ENCODE data around the gene SDK1. TPM values are rescaled to one million over a fixed set of nuclear protein-coding genes. Genes with fewer than 3 reads are reported as not detected.

The SDK1 gene
- total and polyA plus RNA-seq, 2 experiments from 2014 or later = 2.1 to 10.0 TPM

- H3K27me3 ChIP-seq (ENCODE audit: insufficient read depth) = no peaks in the 10 kb centered on the region
- H3K36me3 ChIP-seq (ENCODE audit: insufficient read depth) = no peaks in the 10 kb centered on the region
- ATAC-seq (no peak), DNase-seq (ENCODE audit: low spot score) (no peak)
- Mint-ChIP-seq H3K36me3 (ENCODE audit: low read depth) (peaks cover 15% of the 10 kb centered on the region), H3K4me3 (no peak overlapping the region), H3K27ac (no peak overlapping the region; the same call in 1 of the 2 replicates), H3K4me1 (peaks cover 17% of the 10 kb centered on the region), H3K9me3 (peaks cover 7% of the 10 kb centered on the region; the same call in 1 of the 3 replicates), H3K27me3 (ENCODE audit: insufficient read depth, low read depth, poor library complexity) (peaks cover 2% of the 10 kb centered on the region)
- no peak overlapping the region for H3K4me3 ChIP-seq
- no peak overlapping the region for H3K27ac ChIP-seq (ENCODE audit: low read depth)
- no peak for TF ChIP-seq STAT1 (IDR thresholded peaks at IDR 0.05; ENCODE audit: unreplicated experiment)
- TF ChIP-seq, protein P1, sequence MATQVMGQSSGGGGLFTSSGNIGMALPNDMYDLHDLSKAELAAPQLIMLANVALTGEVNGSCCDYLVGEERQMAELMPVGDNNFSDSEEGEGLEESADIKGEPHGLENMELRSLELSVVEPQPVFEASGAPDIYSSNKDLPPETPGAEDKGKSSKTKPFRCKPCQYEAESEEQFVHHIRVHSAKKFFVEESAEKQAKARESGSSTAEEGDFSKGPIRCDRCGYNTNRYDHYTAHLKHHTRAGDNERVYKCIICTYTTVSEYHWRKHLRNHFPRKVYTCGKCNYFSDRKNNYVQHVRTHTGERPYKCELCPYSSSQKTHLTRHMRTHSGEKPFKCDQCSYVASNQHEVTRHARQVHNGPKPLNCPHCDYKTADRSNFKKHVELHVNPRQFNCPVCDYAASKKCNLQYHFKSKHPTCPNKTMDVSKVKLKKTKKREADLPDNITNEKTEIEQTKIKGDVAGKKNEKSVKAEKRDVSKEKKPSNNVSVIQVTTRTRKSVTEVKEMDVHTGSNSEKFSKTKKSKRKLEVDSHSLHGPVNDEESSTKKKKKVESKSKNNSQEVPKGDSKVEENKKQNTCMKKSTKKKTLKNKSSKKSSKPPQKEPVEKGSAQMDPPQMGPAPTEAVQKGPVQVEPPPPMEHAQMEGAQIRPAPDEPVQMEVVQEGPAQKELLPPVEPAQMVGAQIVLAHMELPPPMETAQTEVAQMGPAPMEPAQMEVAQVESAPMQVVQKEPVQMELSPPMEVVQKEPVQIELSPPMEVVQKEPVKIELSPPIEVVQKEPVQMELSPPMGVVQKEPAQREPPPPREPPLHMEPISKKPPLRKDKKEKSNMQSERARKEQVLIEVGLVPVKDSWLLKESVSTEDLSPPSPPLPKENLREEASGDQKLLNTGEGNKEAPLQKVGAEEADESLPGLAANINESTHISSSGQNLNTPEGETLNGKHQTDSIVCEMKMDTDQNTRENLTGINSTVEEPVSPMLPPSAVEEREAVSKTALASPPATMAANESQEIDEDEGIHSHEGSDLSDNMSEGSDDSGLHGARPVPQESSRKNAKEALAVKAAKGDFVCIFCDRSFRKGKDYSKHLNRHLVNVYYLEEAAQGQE (IDR thresholded peaks at IDR 0.05; ENCODE audit: unreplicated experiment) = no peak
- no peak overlapping the region for H2AFZ ChIP-seq
- no peaks in the 10 kb centered on the region for H3K4me1 ChIP-seq (ENCODE audit: insufficient read depth)
- H3K4me2 ChIP-seq = no peak overlapping the region
- H3F3A ChIP-seq (replicated peaks; ENCODE audit: low read depth) = no peaks in the 10 kb centered on the region
- H3K79me2 ChIP-seq (replicated peaks; ENCODE audit: insufficient read depth) = no peaks in the 10 kb centered on the region
- no peaks in the 10 kb centered on the region for H4K20me1 ChIP-seq (replicated peaks; ENCODE audit: insufficient read depth)
- H3K9me2 ChIP-seq (ENCODE audit: insufficient read depth) = no peaks in the 10 kb centered on the region
Measured at GRCh38 chr7:4073052-4073451, 772.0 kb downstream of the SDK1 start.

DNA sequence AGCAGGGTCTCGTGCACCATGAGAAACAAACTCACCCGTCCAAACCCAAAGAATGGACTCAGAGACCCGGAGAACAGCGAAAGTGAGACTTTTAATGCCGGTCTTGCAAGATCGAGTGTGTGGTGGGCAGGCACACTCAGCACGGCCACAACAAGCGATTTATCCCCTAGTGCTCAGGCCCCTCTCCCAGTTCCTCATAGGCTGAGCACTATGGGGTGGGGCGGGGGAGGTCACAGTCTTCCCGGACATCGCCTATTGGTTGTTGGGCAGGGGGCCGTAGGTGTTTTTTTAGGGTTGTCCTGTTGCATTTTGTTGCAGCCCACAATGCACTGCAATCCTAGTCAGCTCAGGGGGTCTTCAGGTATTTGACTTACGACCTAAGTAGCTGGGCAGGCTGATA lies 772.7 kb downstream of the SDK1 start:
- H3K4me2 ChIP-seq = no peak overlapping the region
- H3K9me2 ChIP-seq (ENCODE audit: insufficient read depth) = no peaks in the 10 kb centered on the region
- H3K27me3 Mint-ChIP-seq (ENCODE audit: insufficient read depth, low read depth, poor library complexity) = peaks cover 2% of the 10 kb centered on the region
- peaks cover 15% of the 10 kb centered on the region for H3K36me3 Mint-ChIP-seq (ENCODE audit: low read depth)
- no peak for DNase-seq (ENCODE audit: low spot score)
- no peaks in the 10 kb centered on the region for H4K20me1 ChIP-seq (replicated peaks; ENCODE audit: insufficient read depth)
- H3F3A ChIP-seq (replicated peaks; ENCODE audit: low read depth) = no peaks in the 10 kb centered on the region
- peak; percentile 61 for ATAC-seq
- H3K4me3 Mint-ChIP-seq = no peak overlapping the region
- no peak overlapping the region for H3K27ac ChIP-seq (ENCODE audit: low read depth)
- peaks cover 13% of the 10 kb centered on the region; the same call in 1 of the 3 replicates for H3K9me3 Mint-ChIP-seq
- H2AFZ ChIP-seq = no peak overlapping the region
- H3K4me1 ChIP-seq (ENCODE audit: insufficient read depth) = no peaks in the 10 kb centered on the region
- no peak overlapping the region; the same call in 1 of the 2 replicates for H3K27ac Mint-ChIP-seq
- H3K79me2 ChIP-seq (replicated peaks; ENCODE audit: insufficient read depth) = no peaks in the 10 kb centered on the region
- no peaks in the 10 kb centered on the region for H3K36me3 ChIP-seq (ENCODE audit: insufficient read depth)
- H3K27me3 ChIP-seq (ENCODE audit: insufficient read depth) = no peaks in the 10 kb centered on the region
- peaks cover 17% of the 10 kb centered on the region for H3K4me1 Mint-ChIP-seq
- no peak overlapping the region for H3K4me3 ChIP-seq
- no peak for TF ChIP-seq ZNF331 (CRISPR knock-in tag; IDR thresholded peaks at IDR 0.05; ENCODE audit: low read depth)
- TF ChIP-seq, protein P2, sequence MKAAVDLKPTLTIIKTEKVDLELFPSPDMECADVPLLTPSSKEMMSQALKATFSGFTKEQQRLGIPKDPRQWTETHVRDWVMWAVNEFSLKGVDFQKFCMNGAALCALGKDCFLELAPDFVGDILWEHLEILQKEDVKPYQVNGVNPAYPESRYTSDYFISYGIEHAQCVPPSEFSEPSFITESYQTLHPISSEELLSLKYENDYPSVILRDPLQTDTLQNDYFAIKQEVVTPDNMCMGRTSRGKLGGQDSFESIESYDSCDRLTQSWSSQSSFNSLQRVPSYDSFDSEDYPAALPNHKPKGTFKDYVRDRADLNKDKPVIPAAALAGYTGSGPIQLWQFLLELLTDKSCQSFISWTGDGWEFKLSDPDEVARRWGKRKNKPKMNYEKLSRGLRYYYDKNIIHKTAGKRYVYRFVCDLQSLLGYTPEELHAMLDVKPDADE (IDR thresholded peaks at IDR 0.05) = no peak
- no peak for TF ChIP-seq CREB1 (CRISPR knock-in tag; IDR thresholded peaks at IDR 0.05; ENCODE audit: low read depth)
- no peak for TF ChIP-seq STAT1 (IDR thresholded peaks at IDR 0.05; ENCODE audit: unreplicated experiment)
- TF ChIP-seq, protein P3, sequence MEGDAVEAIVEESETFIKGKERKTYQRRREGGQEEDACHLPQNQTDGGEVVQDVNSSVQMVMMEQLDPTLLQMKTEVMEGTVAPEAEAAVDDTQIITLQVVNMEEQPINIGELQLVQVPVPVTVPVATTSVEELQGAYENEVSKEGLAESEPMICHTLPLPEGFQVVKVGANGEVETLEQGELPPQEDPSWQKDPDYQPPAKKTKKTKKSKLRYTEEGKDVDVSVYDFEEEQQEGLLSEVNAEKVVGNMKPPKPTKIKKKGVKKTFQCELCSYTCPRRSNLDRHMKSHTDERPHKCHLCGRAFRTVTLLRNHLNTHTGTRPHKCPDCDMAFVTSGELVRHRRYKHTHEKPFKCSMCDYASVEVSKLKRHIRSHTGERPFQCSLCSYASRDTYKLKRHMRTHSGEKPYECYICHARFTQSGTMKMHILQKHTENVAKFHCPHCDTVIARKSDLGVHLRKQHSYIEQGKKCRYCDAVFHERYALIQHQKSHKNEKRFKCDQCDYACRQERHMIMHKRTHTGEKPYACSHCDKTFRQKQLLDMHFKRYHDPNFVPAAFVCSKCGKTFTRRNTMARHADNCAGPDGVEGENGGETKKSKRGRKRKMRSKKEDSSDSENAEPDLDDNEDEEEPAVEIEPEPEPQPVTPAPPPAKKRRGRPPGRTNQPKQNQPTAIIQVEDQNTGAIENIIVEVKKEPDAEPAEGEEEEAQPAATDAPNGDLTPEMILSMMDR (conservative IDR thresholded peaks at IDR 0.05; ENCODE audit: low read depth in 2 of 2) = no peak
- no peak for TF ChIP-seq ZNF462 (CRISPR knock-in tag; IDR thresholded peaks at IDR 0.05)
- TF ChIP-seq POLR2AphosphoS5 (IDR thresholded peaks at IDR 0.05; ENCODE audit: low read depth) = no peak
- TF ChIP-seq JUNB (IDR thresholded peaks at IDR 0.05; ENCODE audit: unreplicated experiment) = no peak

Measured in GM23338 (cell line).